NCI-H748 treated with DMSO at 0.1 percent for 48 hours (cell line): ENCODE data around the gene LRRC32.

Source experiments
- DNase-seq: peaks from one replicate; lab custom pipeline; 2025; lab: John Stamatoyannopoulos, UW

LRRC32 gene, protein sequence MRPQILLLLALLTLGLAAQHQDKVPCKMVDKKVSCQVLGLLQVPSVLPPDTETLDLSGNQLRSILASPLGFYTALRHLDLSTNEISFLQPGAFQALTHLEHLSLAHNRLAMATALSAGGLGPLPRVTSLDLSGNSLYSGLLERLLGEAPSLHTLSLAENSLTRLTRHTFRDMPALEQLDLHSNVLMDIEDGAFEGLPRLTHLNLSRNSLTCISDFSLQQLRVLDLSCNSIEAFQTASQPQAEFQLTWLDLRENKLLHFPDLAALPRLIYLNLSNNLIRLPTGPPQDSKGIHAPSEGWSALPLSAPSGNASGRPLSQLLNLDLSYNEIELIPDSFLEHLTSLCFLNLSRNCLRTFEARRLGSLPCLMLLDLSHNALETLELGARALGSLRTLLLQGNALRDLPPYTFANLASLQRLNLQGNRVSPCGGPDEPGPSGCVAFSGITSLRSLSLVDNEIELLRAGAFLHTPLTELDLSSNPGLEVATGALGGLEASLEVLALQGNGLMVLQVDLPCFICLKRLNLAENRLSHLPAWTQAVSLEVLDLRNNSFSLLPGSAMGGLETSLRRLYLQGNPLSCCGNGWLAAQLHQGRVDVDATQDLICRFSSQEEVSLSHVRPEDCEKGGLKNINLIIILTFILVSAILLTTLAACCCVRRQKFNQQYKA

DNA sequence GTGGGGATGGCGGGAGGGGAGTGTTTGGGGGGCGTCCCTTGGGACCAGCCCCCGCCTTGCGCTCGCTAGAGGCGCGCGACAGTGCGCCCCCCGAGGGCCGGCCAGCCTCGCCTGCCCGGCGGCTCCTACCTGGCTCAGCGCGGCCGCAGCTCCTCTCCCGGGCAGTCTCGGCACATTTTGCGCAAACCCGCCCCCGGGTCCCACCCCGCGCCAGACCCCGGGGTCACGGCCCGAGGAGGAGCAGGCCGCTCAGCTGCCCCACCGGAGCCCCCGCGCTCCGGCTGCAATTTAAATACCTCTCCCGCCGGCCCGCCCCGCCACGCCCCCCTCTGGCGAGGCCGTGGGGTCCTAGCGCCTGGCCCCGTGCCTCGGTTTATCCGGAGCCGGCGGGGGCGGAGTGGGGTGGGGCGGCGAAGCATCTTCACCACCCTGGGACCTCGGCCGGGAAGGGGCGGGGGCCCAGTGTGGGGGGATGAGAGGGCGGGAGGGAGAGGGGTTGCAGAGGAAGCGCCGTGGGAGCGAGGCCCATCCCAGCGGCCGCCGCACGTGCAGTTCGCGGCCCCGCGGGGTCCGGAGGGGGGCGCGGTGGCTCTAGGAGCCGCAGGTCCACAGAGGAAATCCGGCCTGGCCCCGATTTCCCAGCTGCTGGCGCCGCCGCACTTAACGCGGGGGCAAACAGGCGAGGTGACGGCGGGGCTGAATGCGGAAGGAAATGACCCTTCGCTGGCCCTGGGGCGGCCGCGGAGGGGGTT lies at the start of gene LRRC32:
Gene LRRC32 (minus strand): TSS at position 263 of the 752 bp plus-strand sequence. CDS start 4,793 bp downstream, outside the sequence.
- no peak for DNase-seq

DNA sequence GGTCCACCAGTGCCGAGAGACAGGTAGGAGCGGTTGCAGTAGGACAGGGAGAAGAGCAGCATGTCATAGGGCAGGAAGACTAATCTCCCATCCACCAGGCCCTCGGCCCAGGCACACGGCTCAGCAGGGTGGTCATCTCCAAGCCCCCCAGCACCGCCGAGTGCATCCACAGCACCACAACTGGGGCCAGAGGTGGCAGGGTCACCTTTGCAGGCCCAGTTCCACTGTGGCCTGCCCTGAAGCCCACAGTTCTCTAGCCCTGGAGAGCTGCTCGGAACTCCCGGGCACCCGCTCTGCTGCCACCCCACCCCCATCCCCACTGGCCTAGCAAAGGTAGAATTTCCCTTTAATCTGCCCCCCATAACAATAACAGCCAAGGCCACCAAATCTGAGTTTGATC lies 49.1 kb upstream of the LRRC32 start:
- no peak for DNase-seq

DNA sequence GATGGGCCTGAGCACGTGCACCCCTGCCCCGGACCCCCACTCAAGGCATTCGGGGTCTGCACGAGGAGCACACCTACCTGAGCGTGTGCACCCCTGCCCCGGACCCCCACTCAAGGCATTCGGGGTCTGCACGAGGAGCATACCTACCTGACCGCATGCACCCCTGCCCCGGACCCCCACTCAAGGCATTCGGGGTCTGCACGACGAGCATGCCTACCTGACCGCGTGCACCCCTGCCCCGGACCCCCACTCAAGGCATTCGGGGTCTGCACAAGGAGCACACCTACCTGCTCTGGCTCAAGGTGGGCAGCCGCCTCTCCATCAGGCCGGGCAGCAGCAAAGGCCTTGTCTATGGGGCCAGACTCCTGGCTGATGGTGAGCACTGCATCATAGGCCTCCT lies 48.7 kb upstream of the LRRC32 start:
- DNase-seq = no peak

DNA sequence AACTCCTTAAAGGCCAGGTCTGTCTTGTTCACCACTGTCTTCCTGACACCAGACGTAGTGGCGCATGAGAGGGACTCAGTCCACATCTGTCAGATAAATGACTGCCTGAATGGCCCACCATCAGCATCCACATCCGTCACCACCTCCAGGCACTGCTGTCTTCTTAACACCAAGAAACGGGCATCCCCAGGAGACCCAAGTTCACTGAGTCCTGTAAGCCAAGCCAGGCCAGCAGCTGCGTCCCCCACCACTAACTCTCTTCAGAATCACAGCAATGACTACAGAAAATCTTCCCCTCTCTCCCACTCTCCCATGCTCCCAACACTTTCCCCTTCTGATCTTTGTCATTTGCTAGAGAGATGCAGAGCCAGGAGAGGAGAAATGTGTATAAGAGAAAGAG lies 47.3 kb upstream of the LRRC32 start:
- no peak for DNase-seq

DNA sequence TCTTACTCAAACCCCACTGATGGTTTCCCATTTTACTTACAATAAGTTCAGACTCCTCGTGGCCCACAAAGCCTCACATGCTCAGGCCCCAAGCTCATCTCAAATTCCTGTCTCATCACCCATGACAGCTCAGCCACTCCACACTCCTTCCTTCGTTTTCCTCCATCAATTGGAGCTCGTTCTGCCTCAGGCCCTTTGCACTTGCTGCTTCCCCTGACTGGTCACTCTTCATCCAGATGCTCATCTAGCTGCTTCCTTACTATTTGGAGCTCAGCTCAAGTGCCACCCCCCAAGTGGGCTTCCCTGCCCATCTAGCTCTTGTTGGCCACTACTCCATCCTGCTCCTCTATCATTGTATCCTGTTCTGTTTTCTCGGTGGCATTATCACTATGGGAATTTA lies 46.8 kb upstream of the LRRC32 start:
- no peak for DNase-seq

DNA sequence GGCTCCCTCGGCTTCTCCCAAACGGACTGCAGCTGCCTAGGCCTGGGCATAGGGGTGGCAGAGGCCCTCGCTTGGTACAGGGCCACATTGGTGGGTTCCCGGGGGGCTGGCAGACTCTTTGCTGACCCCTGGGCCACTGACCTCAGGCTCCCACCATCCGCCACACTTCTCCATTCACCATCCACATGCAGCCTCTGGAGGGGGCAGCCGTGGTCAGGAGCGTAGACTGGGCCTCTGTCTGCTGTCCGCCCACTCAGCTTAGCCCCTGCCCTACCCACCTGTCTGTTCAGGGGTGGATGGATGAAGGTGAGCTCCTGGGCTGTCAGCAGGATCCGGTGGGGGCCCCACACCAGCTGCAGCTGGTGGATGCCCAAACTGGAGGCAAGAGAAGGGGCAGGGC lies 45.7 kb upstream of the LRRC32 start:
- no peak for DNase-seq

DNA sequence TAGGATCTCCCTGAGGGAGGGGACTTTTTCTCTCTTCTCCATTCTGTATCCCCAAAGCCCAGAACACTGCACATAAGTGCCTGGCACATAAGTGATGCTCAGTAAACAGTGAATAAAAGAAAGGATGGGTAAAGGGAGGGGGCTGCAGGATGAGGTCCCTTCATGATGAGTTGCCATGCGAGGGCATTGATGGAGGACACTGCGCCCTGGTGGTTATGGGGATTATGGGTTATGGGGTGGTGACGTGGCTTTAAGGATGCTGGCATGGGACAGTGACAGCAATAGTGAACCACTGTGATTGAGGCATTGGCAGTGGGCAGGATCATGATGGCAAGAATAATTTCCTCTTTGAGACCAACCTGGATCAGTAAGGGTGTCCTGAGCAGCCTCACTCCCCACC lies 43.9 kb upstream of the LRRC32 start:
- DNase-seq = no peak

DNA sequence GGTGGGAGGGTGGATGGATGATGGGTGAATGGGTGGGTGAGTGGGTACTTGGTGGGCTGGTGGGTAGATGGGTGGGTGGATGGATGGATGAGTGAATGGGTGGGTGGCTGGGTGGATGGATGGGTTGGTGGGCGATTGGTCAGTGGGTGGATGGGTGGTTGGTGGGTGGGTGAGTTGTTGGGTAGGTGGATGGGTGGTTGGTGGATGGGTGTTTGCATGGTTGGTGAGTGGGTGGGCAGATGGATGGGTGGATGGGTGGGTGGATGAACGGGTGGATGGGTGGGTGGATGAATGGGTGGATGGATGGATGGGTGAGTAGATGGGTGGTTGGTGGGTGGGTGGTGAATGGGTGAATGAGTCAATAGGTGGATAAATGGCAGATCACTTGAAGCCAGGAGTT lies 43.0 kb upstream of the LRRC32 start:
- no peak for DNase-seq

DNA sequence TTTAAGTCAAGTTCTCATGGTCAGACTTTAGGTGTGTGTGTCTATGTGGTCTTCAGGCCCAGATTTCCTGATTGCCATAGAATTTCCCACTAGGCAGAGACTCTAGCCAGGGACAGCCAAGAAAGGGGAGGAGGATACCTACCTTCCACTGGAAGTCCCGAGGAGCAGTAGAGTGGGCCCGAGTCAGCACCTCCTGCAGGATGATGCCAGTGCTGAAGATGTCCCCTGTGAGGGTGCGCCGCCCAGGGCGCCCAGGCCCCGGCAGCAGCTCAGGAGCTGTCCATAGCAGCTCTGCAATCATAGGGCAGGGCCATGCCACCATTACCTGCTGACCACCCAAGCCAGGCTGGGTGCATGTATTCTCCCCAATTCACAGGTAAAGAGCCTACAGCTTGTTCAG lies 41.6 kb upstream of the LRRC32 start:
- no peak for DNase-seq

DNA sequence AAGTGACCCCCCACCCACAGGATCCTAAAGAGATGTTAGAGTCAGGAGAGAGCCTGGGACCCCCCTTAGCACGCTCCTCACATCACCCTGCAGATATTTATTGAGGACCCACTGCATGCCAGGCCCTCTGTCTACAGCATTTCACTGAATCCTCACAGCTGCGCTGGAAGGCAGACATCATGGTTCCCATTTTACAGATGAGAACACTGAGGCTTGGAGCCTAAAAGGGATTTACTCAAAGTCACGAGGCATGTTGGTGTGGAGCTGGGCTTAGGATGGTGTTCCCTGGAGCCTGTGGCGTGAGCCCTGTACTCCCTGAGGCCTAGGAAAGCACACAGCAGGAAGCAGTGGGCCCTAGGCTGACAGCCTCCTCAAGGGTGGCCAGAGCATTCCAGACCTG lies 39.2 kb upstream of the LRRC32 start:
- DNase-seq = no peak

DNA sequence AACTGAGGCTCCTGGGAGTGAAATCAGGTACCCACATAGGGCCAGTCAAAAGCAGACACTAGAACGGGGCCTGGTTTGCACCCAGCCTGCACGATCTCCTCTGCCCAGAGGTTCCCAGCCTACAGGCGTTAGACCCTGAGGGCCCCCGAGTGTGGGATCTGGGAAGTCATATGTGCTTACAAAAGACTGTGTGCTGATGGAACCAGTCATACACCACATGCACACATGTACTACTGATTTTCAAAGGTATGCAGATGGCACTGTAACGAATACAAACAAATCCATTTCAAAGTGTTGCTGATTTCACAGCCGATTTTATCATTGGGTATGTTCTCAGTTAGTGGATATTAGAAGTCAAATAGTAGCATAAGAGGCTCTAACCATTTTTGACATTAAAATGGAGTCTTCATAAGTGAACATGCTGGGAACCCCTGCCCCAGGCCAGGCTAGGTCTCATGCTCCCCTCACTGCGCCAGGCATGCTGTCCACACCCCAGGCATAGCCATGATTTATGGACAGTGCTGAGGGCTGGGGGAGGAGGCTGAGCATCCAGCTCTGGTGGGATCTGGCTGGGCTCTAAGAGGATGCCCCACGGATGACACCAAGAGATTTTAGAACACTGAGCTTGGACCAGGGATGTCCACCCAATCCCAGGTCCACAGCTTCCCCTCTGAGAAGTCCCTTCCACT lies 38.6 kb upstream of the LRRC32 start:
- DNase-seq = no peak

DNA sequence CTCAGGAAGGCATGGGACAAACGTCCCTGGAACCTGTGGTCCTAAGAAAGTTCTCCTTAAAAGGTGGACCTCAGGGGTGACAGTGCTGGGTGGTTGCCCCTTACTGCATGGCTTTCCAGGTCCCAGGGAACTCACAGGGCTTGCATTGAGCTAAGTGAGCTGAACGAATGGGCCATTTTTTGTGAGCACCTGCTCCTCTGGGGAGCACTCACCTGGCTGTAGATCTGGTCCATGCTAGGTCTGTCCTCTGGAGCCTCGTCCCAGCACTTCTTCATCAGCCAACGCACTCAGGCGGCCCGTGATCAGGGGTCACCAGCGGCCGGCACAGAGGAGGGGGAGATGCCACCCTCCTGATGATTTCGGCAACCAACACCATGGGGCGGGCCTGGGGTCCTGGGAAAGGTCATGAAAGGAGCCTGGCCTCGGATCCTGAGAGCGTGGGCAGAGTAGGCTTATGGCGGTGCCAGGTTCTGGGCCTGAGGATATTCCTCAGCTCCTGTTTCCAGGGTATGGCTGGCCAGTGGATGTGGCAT lies 36.8 kb upstream of the LRRC32 start:
- DNase-seq = no peak

DNA sequence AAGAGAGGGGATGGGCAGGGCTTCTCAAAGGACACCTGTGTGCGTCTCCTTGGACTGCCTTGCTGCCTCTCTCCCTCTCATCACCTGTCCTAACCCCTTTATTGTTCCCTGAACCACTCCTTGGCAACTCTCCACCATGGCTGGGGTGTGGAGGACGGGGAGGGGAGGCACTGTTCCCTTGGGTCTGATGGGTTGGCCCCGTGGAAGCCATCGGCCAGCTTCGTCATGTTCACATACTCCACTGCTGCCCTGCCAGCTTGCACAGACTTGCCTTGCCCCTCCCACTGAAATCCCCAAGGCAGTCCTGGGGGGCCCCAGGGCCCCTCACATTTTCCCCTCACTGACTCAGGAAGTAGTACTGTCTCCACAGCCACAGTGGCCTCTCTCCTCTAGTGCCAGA lies 36.1 kb upstream of the LRRC32 start:
- no peak for DNase-seq

DNA sequence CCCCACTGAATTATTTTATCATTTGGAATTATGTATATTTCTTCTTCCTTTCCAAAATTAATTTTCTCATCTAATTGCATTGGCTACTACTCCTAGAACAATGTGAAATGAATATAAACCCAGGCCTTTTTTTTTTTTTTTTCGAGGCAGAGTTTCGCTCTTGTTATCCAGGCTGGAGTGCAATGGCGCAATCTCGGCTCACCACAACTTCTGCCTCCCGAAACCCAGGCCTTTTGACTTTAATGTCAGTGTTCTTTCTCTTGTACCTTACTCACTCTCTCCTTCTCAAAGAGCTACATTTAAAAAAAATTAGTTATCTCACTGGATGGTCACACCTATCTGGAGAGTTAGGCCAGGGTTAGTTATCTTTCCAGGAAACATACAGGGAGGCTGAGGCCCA lies 35.3 kb upstream of the LRRC32 start:
- no peak for DNase-seq

DNA sequence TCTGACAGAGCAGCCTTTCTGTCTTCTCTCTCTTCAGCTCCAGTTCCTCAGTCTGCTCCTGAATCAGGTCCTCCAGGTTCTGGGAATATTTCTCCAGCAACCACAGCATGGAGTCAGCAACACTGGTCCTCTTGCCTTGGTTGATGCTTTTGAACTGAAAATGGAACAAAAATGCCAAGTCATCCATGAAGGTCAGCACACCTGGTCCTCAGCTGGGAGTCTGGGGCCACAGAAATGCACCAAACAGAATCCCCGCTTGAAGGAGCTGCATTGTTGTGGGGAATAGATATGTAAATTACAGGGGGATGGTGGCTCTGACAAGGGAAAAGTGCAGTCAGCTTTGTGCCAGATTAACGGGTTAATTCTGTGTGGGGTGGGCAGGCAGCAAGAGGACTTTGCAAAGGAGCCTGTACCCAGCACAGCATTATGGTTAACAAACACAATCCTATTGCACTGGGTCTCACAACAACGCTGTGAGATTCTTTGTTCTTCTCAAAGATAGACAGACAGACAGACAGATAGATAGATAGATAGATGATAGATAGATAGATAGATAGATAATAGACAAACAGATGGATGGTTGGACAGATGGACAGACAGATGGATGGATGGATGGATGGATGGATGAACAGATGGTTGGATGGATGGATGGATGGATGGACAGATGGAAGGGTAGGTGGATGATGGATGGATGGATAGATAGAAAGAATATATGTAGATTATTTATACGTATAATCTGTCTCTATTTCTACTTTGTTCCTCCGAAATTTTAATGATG lies 33.8 kb upstream of the LRRC32 start:
- no peak for DNase-seq

DNA sequence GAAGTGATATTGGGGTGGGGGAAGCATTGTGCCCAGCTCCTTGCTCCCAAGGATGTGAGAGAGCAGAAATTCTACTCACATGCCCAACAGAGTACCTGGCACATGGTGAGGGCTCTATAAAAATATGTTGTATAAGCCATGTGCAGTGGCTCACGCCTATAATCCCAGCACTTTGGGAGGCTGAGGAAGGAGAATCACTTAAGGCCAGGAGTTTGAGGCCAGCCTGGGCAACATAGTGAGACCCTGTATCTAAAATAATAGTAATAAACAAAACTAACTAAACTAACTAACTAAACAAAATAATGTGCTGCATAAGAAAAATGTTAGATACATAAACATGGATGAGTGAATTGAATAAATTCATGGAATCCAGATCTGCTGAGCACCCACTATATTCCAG lies 33.2 kb upstream of the LRRC32 start:
- no peak for DNase-seq

DNA sequence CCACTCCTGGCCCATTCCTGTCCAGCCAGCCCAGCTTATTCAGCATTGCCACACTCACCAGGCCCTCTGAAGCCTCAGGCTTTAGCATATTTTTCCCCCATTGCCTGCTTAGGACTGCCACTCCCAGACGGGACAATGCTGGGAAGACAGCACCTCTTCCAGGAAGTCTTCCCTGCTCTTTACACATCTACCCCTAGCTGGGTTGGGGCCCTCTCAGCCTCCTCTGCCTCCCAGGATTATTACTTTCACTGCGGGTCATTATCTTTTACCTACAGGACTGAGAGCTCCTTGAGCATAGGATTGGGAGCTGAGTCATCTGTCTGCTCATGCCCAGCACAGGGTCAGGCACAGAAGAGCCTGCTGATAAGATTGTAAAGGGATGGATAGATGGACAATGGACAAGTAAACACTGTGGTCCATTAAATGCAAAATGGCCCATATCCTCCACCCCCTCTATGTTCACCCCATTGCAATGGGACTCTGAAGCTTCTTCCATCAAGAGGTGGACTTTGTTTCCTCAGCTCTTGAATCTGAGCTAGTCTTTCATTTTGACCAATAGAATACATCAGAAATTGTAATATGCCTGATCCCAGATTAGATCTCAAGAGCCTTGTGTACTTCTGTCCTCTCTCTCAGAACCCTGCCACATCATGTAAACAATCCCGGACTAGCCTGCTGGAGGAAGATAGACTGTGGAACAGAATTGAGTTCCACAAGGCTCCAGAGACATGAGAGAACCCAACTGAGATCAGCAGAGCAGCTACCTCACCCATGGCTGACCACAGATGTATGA lies 32.0 kb upstream of the LRRC32 start:
- no peak for DNase-seq

DNA sequence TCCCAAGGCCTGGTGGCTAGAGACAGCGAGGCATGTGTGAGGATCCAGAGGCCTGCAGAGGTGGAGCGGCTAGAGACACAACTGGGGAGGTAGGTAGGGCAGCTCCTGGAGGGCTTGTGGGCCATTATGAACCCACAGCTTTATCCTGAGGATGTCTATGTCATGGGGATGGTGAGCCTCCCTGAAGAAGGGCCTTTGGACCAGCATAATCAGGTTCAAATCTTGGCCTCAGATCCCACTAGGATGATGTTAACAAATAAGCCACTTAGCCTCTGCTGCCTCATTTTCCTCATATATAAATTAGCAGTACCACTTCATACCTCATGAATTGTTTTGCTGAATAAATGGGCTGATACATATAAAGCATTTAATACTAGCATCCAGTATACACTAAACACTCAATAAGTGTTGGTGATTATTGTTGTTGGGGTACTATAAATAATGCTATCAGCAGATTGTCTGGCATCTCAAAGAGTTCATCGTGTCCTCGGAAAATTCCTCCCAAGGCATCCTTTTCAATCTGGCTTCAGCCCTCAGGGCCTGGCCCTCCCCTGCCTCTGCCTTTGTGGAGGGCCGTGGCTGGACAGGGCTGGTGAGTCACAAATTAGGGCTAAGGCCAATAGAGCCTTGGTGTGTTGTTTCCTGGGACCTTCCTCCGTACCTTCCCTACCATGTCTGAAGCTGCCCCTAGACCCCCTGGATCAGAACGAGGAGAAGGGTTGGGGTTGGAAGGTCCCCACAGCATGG lies 30.9 kb upstream of the LRRC32 start:
- DNase-seq = no peak

DNA sequence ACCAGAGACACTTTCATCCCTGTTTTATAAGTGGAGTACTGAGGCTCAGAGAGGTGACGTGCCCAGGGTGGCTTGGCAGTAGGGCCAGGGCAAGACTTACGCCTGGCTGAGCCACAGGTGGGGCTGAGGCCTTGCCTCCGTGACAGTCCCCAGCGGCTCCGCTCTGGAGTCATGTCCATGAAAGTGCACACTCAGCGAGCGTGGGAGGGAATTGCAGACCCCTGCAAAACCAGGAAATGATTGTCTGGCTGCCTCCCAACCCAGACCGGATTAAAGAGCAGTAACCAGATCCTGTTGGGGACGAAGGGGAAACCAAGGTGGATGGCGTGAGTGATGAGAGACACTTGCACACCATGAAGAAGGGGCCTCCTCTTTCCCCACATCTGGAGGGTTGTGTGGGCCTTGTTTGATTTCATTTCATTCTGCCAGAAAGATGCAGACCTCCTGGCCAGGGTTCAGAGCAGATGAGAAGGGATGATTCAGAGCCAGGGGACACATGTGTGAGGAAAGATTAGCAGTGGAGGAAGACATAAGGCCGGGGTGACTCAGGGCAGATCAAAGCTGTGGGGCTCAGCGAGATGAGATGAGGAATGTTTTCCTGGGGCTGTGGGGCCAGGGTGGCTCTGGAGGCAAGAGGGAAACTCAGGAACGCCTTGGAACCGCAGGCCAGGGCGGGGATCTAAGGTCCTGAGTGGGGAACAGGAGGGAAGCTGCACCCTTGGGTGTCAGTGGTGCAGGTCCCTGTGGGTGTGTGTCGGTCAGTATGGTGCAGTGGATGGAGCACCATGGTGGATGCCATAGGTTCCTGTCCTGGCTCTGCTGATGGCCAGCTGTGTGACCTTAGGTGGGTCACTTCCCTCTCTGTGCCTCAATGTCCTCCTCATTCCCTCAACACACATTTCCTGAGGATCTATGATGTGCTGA lies 29.9 kb upstream of the LRRC32 start:
- DNase-seq = no peak
